Mucosa of rectum (tissue), 2 donors: ENCODE measurements around the gene SCTR.

Experiments
- H3K27ac ChIP-seq, 2 donors: one replicate each; pipeline ENCODE4 v1.7.0; 2013; ENCODE audit warnings: inconsistent platforms in 2 of 2, low read depth in 2 of 2, low read length in 2 of 2
- H3K27me3 ChIP-seq, 2 donors: one replicate each; pipeline ENCODE4 v1.7.0; 2013; ENCODE audit warnings: low read length in 2 of 2; ENCODE audit not compliant: control insufficient read depth in 2 of 2, insufficient read depth in 2 of 2
- H3K36me3 ChIP-seq, 2 donors: one replicate each; pipeline ENCODE4 v1.7.0; 2013; ENCODE audit warnings: low read length in 2 of 2; ENCODE audit not compliant: control insufficient read depth in 2 of 2, insufficient read depth in 2 of 2
- H3K4me1 ChIP-seq, 2 donors: one replicate each; pipeline ENCODE4 v1.7.0; 2013; ENCODE audit warnings: low read length in 2 of 2, mild to moderate bottlenecking in 1 of 2; ENCODE audit not compliant: control insufficient read depth in 2 of 2, insufficient read depth in 2 of 2
- H3K4me3 ChIP-seq, 2 donors: one replicate each; pipeline ENCODE4 v1.7.0; 2013; ENCODE audit warnings: low read length in 2 of 2
- H3K9ac ChIP-seq, 2 donors: one replicate each; pipeline ENCODE4 v1.7.0; 2013; ENCODE audit warnings: low read length in 2 of 2, low read depth in 1 of 2, mild to moderate bottlenecking in 1 of 2
- H3K9me3 ChIP-seq, 2 donors: one replicate each; pipeline ENCODE4 v1.7.0; 2013; ENCODE audit warnings: low read length in 2 of 2; ENCODE audit not compliant: control insufficient read depth in 2 of 2
- donor health status: healthy.
- donor health status: Normal muscosa, but diverticular disease.

SCTR gene

DNA sequence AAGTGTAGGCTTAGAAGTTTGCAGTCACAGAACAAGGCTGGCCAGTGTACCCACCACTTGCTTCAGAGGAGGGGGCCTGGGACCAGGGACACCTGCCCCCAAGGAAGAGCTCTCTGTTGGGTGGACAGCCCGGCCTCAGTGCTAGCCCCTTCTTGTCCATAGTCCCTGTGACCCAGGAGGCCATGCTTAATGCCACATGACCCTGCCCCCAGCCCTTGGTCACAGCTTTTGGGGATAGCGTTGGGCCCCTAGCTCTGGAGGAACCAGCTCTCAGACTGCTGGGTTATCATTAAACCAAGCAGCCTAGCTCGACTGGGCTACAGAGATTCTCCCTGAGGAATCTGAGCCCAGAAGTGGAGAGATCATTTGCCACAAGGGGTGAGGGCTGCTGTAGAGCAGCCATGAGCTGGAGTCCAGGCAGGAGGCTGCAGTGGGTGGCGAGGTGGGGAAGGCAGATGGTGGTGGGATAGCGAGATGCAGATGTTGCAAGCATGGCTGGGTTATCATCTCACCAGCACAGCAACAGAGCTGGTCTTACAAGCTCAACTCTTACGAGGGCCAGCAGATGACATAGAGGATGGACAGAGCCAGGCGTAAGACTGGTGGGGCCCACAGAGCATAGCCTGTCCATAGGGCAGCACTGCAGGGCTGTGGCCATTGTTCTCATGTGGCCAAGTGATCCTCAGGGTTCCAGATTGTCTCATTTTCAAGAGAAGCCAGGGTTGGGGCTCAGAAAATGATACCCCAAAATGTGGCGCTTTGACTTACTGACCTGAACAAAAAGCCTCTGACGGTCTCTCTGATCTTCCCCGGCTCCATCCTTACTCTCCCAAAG lies 99.8 kb downstream of the SCTR start:
- H3K4me1 ChIP-seq: peaks cover 45 to 84% of the 10 kb centered on the region in 2 donors
- peak overlapping the region; percentile 89 to 97 for H3K27ac ChIP-seq
- H3K4me3 ChIP-seq: no peak overlapping the region
- no peaks in the 10 kb centered on the region for H3K36me3 ChIP-seq
- H3K9me3 ChIP-seq: no peaks in the 10 kb centered on the region
- H3K9ac ChIP-seq: peak overlapping the region in 1 of 2 donors; percentile 36
- no peaks in the 10 kb centered on the region for H3K27me3 ChIP-seq

DNA sequence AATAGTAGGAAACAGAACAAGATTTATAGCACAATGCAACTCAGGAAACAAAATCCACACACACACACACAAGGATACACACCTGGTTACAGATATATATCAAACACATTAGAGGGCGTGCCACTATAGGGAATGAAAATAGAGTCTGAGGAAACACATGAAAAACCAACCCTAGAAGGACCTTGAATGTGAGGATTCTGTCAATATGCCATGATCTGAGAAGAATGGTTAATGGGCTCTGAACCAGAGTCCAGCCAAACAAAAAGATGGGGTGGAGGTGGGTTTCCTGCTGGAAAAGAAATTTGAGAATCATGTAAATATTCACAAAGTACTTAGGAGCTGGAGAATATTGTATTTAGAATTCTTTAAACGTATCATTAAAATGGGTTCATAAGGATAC lies 100.5 kb downstream of the SCTR start:
- peak overlapping the region in 1 of 2 donors; percentile 36 for H3K9ac ChIP-seq
- peak overlapping the region; percentile 56 to 89 for H3K27ac ChIP-seq
- H3K27me3 ChIP-seq: no peaks in the 10 kb centered on the region
- no peaks in the 10 kb centered on the region for H3K9me3 ChIP-seq
- H3K36me3 ChIP-seq: no peaks in the 10 kb centered on the region
- peaks cover 40 to 77% of the 10 kb centered on the region in 2 donors for H3K4me1 ChIP-seq
- H3K4me3 ChIP-seq: no peak overlapping the region

GRCh38 chr2:119423108-119423444 lies 101.2 kb downstream of the SCTR start:
- Histone ChIP-seq H3K9me3 (no peaks in the 10 kb centered on the region), H3K36me3 (no peaks in the 10 kb centered on the region), H3K27me3 (no peaks in the 10 kb centered on the region), H3K9ac (no peak overlapping the region), H3K4me1 (peaks cover 36 to 69% of the 10 kb centered on the region in 2 donors), H3K4me3 (no peak overlapping the region), H3K27ac (peak overlapping the region in 1 of 2 donors; percentile 56)

GRCh38 chr2:119422360-119423107 lies 101.7 kb downstream of the SCTR start:
- H3K27me3 ChIP-seq: no peaks in the 10 kb centered on the region
- H3K27ac ChIP-seq: peak overlapping the region; percentile 1 to 56
- no peak overlapping the region for H3K9ac ChIP-seq

DNA sequence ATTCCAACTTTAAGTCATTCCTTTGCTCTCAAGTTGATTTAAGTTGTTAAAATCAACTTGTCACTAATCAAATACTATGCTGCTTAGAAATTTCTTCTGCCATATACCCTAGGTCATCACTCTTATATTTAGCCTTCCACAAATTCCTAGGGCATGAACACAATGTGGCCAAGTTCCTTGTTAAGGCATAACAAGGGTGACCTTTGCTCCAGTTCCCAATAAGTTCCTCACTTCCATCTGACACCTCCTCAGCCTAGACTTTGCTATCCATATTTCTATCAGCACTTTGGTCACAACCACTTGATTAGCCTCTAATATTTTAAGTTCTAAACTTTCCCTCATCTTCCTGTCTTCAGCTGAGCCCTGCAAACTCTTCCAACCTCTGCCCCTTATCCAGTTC lies 102.5 kb downstream of the SCTR start:
- H3K27ac ChIP-seq: peak overlapping the region; percentile 24 to 46
- H3K4me1 ChIP-seq: peaks cover 25 to 56% of the 10 kb centered on the region in 2 donors
- no peak overlapping the region for H3K9ac ChIP-seq
- no peaks in the 10 kb centered on the region for H3K9me3 ChIP-seq
- H3K27me3 ChIP-seq: no peaks in the 10 kb centered on the region
- no peak overlapping the region for H3K4me3 ChIP-seq
- no peaks in the 10 kb centered on the region for H3K36me3 ChIP-seq

More at GRCh38 chr2:119422360-119423107, 101.7 kb downstream of the SCTR start:
- H3K4me1 ChIP-seq: peaks cover 32 to 64% of the 10 kb centered on the region in 2 donors
- H3K36me3 ChIP-seq: no peaks in the 10 kb centered on the region
- no peaks in the 10 kb centered on the region for H3K9me3 ChIP-seq
- H3K4me3 ChIP-seq: no peak overlapping the region

DNA sequence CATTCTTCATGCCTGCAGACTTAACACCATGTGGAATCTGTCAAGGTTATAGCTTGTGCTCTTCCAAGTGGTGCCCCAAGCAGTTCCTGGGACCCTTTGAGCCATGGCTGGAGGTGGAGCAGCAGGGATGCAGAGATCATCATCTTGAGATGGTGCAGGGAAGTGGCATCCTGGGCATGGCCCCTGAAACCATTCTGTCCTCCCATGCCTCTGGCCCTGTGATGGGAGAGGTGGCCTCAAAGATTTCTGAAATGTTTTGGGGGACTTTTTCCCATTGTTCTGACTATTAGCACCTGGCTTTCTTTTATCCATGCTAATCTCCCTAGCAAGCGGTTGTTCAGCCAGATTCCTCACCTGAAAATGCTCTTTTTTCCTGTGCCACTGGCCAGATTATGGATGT lies 103.0 kb downstream of the SCTR start:
- H3K9me3 ChIP-seq: no peaks in the 10 kb centered on the region
- H3K9ac ChIP-seq: no peak overlapping the region
- H3K36me3 ChIP-seq: no peaks in the 10 kb centered on the region
- peaks cover 21 to 52% of the 10 kb centered on the region in 2 donors for H3K4me1 ChIP-seq
- H3K27ac ChIP-seq: peak overlapping the region; percentile 18 to 24
- no peaks in the 10 kb centered on the region for H3K27me3 ChIP-seq
- no peak overlapping the region for H3K4me3 ChIP-seq

DNA sequence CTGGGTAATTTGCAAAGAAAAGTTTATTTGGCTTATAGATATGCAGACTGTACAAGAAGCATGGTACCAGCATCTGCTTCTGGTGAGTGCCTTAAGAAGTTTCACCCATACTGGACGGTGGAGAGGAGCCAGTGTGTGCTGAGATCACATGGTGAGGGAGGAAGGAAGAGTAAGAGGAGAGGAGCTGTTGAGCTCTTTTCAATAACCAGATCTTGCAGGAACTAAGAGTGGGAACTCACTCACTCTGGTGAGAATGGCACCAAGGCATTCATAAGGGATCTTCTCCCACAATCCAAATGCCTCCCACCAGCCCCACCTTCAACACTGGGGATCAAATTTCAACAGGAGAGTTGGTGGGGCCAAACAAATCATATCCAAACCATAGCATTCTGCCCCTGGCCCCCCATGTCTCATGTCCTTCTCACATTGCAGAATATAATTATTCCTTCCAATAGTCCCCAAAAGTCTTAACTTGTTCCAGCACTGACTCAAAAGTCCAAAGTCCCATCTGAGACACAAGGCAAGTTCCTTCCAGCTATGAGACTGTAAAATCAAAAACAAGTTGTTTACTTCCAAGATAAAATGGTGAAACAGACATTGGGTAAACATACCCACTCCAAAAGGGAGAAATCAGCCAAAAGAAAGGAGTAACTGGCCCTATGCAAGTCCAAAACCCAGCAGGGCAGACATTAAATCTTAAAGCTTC lies 104.3 kb downstream of the SCTR start:
- H3K27ac ChIP-seq: peak overlapping the region; percentile 5 to 63
- no peaks in the 10 kb centered on the region for H3K36me3 ChIP-seq
- H3K4me3 ChIP-seq: no peak overlapping the region
- no peaks in the 10 kb centered on the region for H3K9me3 ChIP-seq
- H3K9ac ChIP-seq: no peak overlapping the region
- no peaks in the 10 kb centered on the region for H3K27me3 ChIP-seq
- peaks cover 12 to 40% of the 10 kb centered on the region in 2 donors for H3K4me1 ChIP-seq

GRCh38 chr2:119419065-119419464 lies 105.2 kb downstream of the SCTR start:
- H3K4me1 ChIP-seq: peaks cover 9 to 31% of the 10 kb centered on the region in 2 donors
- no peak overlapping the region for H3K4me3 ChIP-seq
- H3K27me3 ChIP-seq: no peaks in the 10 kb centered on the region
- no peaks in the 10 kb centered on the region for H3K36me3 ChIP-seq
- H3K9me3 ChIP-seq: no peaks in the 10 kb centered on the region
- H3K27ac ChIP-seq: no peak overlapping the region
- no peak overlapping the region for H3K9ac ChIP-seq

DNA sequence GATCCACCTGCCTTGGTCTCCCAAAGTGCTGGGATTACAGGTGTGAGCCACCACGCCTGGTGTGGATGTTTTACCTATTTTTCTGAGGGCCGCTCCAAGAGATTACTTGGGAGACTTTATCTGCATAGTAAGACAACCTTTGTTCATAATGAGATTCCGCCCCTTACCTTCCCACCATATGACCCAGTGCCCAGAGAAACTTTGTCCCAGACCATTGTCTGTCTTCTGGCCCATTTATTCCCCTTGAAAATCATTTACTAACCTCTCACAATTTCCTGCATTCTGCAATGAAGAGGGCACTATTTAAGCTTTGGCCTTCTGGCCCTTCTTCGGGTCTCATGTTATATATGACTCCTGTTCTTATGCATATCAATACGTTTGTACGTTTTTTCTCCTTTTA lies 106.4 kb downstream of the SCTR start:
- Histone ChIP-seq H3K9ac (no peak overlapping the region), H3K4me1 (peaks cover 7 to 20% of the 10 kb centered on the region in 2 donors), H3K27me3 (no peaks in the 10 kb centered on the region), H3K27ac (peak overlapping the region in 1 of 2 donors; percentile 18), H3K4me3 (no peak overlapping the region), H3K36me3 (no peaks in the 10 kb centered on the region), H3K9me3 (no peaks in the 10 kb centered on the region)
